Hypothalamus (tissue), 51 donors: ENCODE measurements around the gene KCNC1.
A peak's percentile ranks its signal among the peaks of the same experiment; 100 is the strongest.

Source experiments
- DNase-seq, 51 donors: peaks; one replicate each; lab custom pipeline; 2025; lab: John Stamatoyannopoulos, UW

The KCNC1 gene

GRCh38 chr11:17770048-17770652 lies 35.6 kb downstream of the KCNC1 start:
- no peak for DNase-seq

GRCh38 chr11:17770917-17771316 lies 36.3 kb downstream of the KCNC1 start:
- DNase-seq: no peak

GRCh38 chr11:17771415-17771814 lies 36.8 kb downstream of the KCNC1 start:
- DNase-seq: no peak

- no peak for DNase-seq
Observed at GRCh38 chr11:17771841-17772401, 37.3 kb downstream of the KCNC1 start.

- DNase-seq: no peak
Observed at GRCh38 chr11:17772704-17773600, 38.4 kb downstream of the KCNC1 start.

GRCh38 chr11:17773674-17774073 lies 39.1 kb downstream of the KCNC1 start:
- no peak for DNase-seq

GRCh38 chr11:17774232-17775034 lies 39.9 kb downstream of the KCNC1 start:
- no peak for DNase-seq

GRCh38 chr11:17775035-17775348 lies 40.4 kb downstream of the KCNC1 start:
- no peak for DNase-seq

GRCh38 chr11:17775507-17776211 lies 41.1 kb downstream of the KCNC1 start:
- no peak for DNase-seq

GRCh38 chr11:17776212-17776875 lies 41.8 kb downstream of the KCNC1 start:
- DNase-seq: peak in 1 of 51 donors; percentile 29

- DNase-seq: no peak
Observed at GRCh38 chr11:17777086-17777737, 42.6 kb downstream of the KCNC1 start.

- DNase-seq: no peak
Observed at GRCh38 chr11:17777738-17778091, 43.1 kb downstream of the KCNC1 start.

- no peak for DNase-seq
Observed at GRCh38 chr11:17778352-17778751, 43.8 kb downstream of the KCNC1 start.

GRCh38 chr11:17778956-17779860 lies 44.6 kb downstream of the KCNC1 start:
- no peak for DNase-seq

GRCh38 chr11:17779861-17780594 lies 45.4 kb downstream of the KCNC1 start:
- no peak for DNase-seq

GRCh38 chr11:17780668-17781067 lies 46.1 kb downstream of the KCNC1 start:
- DNase-seq: no peak

GRCh38 chr11:17781221-17781620 lies 46.6 kb downstream of the KCNC1 start:
- peak in 3 of 51 donors; percentile 4 to 75 (median 18) for DNase-seq

- DNase-seq: no peak
Observed at GRCh38 chr11:17781626-17782025, 47.0 kb downstream of the KCNC1 start.
